Tibial nerve (tissue), 4 donors: ENCODE data around the gene SMAD6. TPM values are rescaled to one million over a fixed set of nuclear protein-coding genes. Genes with fewer than 3 reads are reported as not detected.

ENCODE experiments used
- DNase-seq, 2 donors: peaks; one replicate each; pipeline ENCODE4 v3.0.0-alpha.2; 2019; ENCODE audit warnings: low spot score in 2 of 2
- H3K27ac ChIP-seq, 4 donors: fragments of 200-600 bp; sonication (generic) in 3 of 4; one replicate each; pipeline ENCODE4 v1.5.1; 2017 to 2019; ENCODE audit warnings: mild to moderate bottlenecking in 1 of 4
- H3K27me3 ChIP-seq, 2 donors: fragments of 200-600 bp; sonication (generic) in 1 of 2; one replicate each; pipeline versions ENCODE4 v1.5.1 to v1.6.0; 2017 to 2019
- H3K36me3 ChIP-seq, 3 donors: fragments of 200-600 bp; sonication (generic); one replicate each; pipeline ENCODE4 v1.5.1; 2018 to 2019
- H3K4me1 ChIP-seq, 4 donors: fragments of 200-600 bp; sonication (generic) in 3 of 4; one replicate each; pipeline ENCODE4 v1.5.1; 2017 to 2019
- H3K4me3 ChIP-seq, 4 donors: fragments of 200-600 bp; sonication (generic) in 3 of 4; one replicate each; pipeline ENCODE4 v1.5.1; 2017 to 2019; ENCODE audit warnings: mild to moderate bottlenecking in 1 of 4, moderate library complexity in 1 of 4
- H3K9me3 ChIP-seq, 4 donors: fragments of 200-600 bp; sonication (generic) in 3 of 4; one replicate each; pipeline ENCODE4 v1.5.1; 2017 to 2019
- EP300 ChIP-seq, 2 donors: sonication (generic); formaldehyde crosslinking; IDR thresholded peaks; one replicate each; pipeline ENCODE4 v1.6.1; 2017; ENCODE audit warnings: antibody characterized with exemption in 2 of 2, mild to moderate bottlenecking in 1 of 2
- POLR2A ChIP-seq, 2 donors: fragments of 450-650 bp; IDR thresholded peaks; one replicate each; pipeline ENCODE4 v1.6.1; 2017; ENCODE audit warnings: antibody characterized with exemption in 2 of 2, mild to moderate bottlenecking in 2 of 2, moderate library complexity in 2 of 2
- WGBS, 2 donors: methylation state at CpG; one replicate each; pipeline ENCODE4 v1.1.5; 2018; 5-methylcytosine and 5-hydroxymethylcytosine counted together
- total RNA-seq, 4 donors: library from RNA; depleted of rRNA; stranded (reverse); fragments of >200 nt; gene quantifications; one replicate each; pipeline ENCODE4 v1.1.0, GENCODE V29; 2016
- TF ChIP-seq, protein P1 (sequence below), 5 experiments: fragments of 200-600 bp in 3 of 5; fragments of 450-650 bp in 2 of 5; sonication (generic) in 3 of 5; IDR thresholded peaks; one replicate each; pipeline ENCODE4 v1.5.1; 2016 to 2019; ENCODE audit warnings: antibody characterized with exemption in 5 of 5, mild to moderate bottlenecking in 3 of 5, moderate library complexity in 2 of 5

Gene SMAD6
- total RNA-seq, 4 donors from 2014 or later = 41.9 to 57.2 (median 48.6) TPM

DNA sequence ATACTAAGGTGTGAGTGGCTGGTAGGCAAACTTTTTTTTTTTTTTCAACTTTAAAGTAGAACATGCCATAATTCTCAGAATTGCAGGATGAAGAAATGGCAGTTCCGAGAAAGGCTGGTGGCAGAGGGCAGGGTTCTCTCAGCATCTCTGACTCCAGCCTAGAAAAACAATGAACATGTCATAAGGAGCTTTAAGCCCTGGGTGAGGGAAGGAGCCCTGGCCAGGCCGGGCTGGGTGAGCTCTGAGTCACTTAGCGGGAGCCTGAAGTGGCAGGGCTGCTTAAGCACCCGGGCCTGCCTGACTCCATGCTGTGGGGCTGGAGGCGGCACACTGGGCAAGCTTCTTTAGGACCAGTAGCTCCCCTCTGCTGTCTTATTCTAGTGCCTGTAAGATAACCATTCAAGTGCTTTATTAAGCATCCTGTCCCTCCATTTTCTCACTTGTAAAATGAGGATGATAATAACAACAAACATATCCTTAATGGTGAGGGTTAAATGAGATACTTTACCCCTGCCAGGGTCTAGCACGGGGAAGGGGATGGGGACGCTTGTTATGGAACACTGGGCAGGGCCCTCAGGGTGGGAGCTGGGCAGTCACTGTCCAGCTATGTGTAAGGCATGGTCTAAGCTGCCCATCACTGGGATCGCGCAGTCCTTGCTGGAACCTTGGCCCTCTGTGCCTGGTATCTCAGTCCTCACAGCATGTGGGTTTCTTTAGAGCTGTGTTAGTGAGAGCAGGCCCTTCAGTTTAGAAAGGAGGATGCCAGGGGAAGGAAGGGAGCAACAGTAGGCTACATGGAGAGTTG, 18.4 kb downstream of the SMAD6 start:
- peak overlapping the region in 2 of 4 donors; percentile 13 to 53 for H3K27ac ChIP-seq
- no peaks in the 10 kb centered on the region for H3K27me3 ChIP-seq
- H3K9me3 ChIP-seq = no peaks in the 10 kb centered on the region
- TF ChIP-seq POLR2A (IDR thresholded peaks at IDR 0.05) (no peak), EP300 (IDR thresholded peaks at IDR 0.05) (no peak)
- TF ChIP-seq, protein P1, sequence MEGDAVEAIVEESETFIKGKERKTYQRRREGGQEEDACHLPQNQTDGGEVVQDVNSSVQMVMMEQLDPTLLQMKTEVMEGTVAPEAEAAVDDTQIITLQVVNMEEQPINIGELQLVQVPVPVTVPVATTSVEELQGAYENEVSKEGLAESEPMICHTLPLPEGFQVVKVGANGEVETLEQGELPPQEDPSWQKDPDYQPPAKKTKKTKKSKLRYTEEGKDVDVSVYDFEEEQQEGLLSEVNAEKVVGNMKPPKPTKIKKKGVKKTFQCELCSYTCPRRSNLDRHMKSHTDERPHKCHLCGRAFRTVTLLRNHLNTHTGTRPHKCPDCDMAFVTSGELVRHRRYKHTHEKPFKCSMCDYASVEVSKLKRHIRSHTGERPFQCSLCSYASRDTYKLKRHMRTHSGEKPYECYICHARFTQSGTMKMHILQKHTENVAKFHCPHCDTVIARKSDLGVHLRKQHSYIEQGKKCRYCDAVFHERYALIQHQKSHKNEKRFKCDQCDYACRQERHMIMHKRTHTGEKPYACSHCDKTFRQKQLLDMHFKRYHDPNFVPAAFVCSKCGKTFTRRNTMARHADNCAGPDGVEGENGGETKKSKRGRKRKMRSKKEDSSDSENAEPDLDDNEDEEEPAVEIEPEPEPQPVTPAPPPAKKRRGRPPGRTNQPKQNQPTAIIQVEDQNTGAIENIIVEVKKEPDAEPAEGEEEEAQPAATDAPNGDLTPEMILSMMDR (IDR thresholded peaks at IDR 0.05) = no peak
- peaks cover 0 to 28% (median 0%) of the 10 kb centered on the region in 3 donors for H3K36me3 ChIP-seq
- H3K4me1 ChIP-seq = peaks cover 0 to 71% (median 5%) of the 10 kb centered on the region in 4 donors
- no peak overlapping the region for H3K4me3 ChIP-seq
- WGBS, 2 donors = 59 to 64% methylated on average over 9 of the region's 9 CpGs
- no peak for DNase-seq

DNA sequence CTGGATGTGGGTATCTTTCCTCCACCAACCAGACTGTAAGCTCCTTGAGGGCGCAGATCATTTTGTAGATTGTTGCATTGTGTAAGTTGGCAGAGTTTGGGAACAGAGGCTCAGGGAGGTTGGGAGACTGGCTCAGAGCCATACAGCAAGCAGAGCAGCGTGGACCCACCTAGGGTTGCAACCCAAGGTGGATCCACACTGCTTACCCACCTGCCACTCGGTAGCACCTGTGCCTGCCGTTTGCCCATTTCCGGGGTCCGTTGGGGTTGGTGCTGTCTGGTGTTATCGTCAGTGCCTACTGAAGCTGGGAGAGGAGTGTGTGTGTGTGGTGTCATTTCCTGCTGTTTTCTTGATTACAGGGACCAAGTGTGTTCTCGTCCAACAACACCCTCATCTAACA, 19.0 kb downstream of the SMAD6 start:
- Histone ChIP-seq H3K9me3 (no peaks in the 10 kb centered on the region), H3K4me1 (peaks cover 0 to 70% (median 5%) of the 10 kb centered on the region in 4 donors), H3K27me3 (no peaks in the 10 kb centered on the region), H3K36me3 (peaks cover 0 to 28% (median 0%) of the 10 kb centered on the region in 3 donors), H3K27ac (peak overlapping the region in 1 of 4 donors; percentile 53), H3K4me3 (no peak overlapping the region)
- no peak for DNase-seq
- 87 to 90% methylated on average over 7 to 8 of the region's 8 CpGs for WGBS, 2 donors
- TF ChIP-seq, protein P1 (IDR thresholded peaks at IDR 0.05) = no peak

DNA sequence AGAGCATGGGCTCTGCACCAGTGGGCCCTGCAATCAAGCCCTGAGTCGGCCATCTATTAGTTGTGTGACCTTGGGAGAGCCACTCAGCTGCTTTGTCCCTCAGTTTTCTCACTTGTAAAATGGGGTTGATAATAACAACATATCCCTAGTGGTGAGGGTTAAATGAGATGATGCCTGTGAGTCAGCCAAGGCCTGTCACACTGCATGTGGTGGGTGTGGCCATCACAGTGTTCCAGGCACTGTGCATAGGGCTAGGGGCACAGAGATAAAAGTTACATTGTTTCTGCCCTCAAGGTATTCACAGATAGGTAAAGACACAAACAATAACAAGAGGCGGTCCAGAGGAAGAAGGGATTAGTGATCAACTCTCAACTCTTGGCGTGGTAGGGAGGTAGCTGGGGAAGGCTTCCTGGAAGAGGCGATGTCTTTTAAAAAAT, 19.5 kb downstream of the SMAD6 start:
- 91 to 97% methylated on average over 4 of the region's 4 CpGs for WGBS, 2 donors
- DNase-seq = no peak
- Histone ChIP-seq H3K27me3 (no peaks in the 10 kb centered on the region), H3K9me3 (no peaks in the 10 kb centered on the region), H3K4me1 (peaks cover 0 to 65% (median 5%) of the 10 kb centered on the region in 4 donors), H3K27ac (peak overlapping the region in 1 of 4 donors; percentile 53), H3K4me3 (no peak overlapping the region), H3K36me3 (peaks cover 0 to 28% (median 0%) of the 10 kb centered on the region in 3 donors)
- TF ChIP-seq POLR2A (IDR thresholded peaks at IDR 0.05) = no peak
- TF ChIP-seq EP300 (IDR thresholded peaks at IDR 0.05) = no peak
- TF ChIP-seq, protein P1 (IDR thresholded peaks at IDR 0.05) = no peak

DNA sequence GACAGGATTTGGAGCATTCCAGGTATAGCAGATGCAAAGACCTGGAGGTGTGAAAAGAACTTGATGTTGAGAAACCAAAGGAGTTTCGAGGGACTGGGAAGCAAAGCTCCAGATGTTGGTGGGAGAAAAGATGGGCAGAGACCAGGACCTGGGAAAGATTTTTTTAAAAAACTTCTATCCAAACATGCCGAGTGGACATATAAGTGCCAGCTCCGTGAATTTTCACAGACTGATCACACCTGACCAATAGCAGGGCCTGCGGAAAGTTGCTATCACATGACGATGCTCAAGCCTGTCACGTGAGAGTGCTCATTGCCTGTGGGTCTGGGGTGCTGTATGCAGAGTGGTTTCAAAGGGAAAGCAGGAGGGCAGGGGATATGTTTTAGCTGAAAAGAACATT, 19.9 kb downstream of the SMAD6 start:
- H3K27me3 ChIP-seq = no peaks in the 10 kb centered on the region
- H3K27ac ChIP-seq = no peak overlapping the region
- TF ChIP-seq POLR2A (IDR thresholded peaks at IDR 0.05) (no peak), EP300 (IDR thresholded peaks at IDR 0.05) (no peak)
- TF ChIP-seq, protein P1 (IDR thresholded peaks at IDR 0.05) = no peak
- 85 to 91% methylated on average over 6 of the region's 6 CpGs for WGBS, 2 donors
- H3K9me3 ChIP-seq = no peaks in the 10 kb centered on the region
- H3K36me3 ChIP-seq = peaks cover 0 to 23% (median 0%) of the 10 kb centered on the region in 3 donors
- peaks cover 0 to 61% (median 5%) of the 10 kb centered on the region in 4 donors for H3K4me1 ChIP-seq
- no peak for DNase-seq
- no peak overlapping the region for H3K4me3 ChIP-seq
